Measurements from ENCODE around the gene SLC25A20. TPM values are rescaled to one million over a fixed set of nuclear protein-coding genes. Genes with fewer than 3 reads are reported as not detected.

SLC25A20 gene
- polyA plus RNA-seq, result 54.7 TPM
- long read RNA-seq, donor 1, transcript SLC25A20-201 (9 exons, 1,879 nt), result major isoform, 5 of 6 reads
- long read RNA-seq, donor 1, partial matches to known transcripts, result 0 of 6 reads
- long read RNA-seq, donor 1, other reads (novel, unspliced or antisense), result 0 of 6 reads
- long read RNA-seq, donor 2, transcript SLC25A20-201 (9 exons, 1,879 nt), result major isoform, 31 of 84 reads
- long read RNA-seq, donor 2, partial matches to known transcripts, result 13 of 84 reads
- long read RNA-seq, donor 2, other reads (novel, unspliced or antisense), result 37 of 84 reads
- long read RNA-seq, donor 3, result 0 reads
- long read RNA-seq, donor 4, partial matches to known transcripts, result 0 of 3 reads
- long read RNA-seq, donor 4, other reads (novel, unspliced or antisense), result 0 of 3 reads
- long read RNA-seq, donor 5, transcript SLC25A20-201 (9 exons, 1,879 nt), result major isoform, 5 of 6 reads
- long read RNA-seq, donor 5, partial matches to known transcripts, result 0 of 6 reads
- long read RNA-seq, donor 5, other reads (novel, unspliced or antisense), result 0 of 6 reads
- long read RNA-seq, donor 6, transcript SLC25A20-201 (9 exons, 1,879 nt), result major isoform, 18 of 29 reads
- long read RNA-seq, donor 6, partial matches to known transcripts, result 9 of 29 reads
- long read RNA-seq, donor 6, other reads (novel, unspliced or antisense), result 0 of 29 reads
- long read RNA-seq, donor 7, partial matches to known transcripts, result 0 of 2 reads
- long read RNA-seq, donor 7, other reads (novel, unspliced or antisense), result 0 of 2 reads
- long read RNA-seq, donor 8, transcript SLC25A20-201 (9 exons, 1,879 nt), result major isoform, 21 of 80 reads
- long read RNA-seq, donor 8, partial matches to known transcripts, result 46 of 80 reads
- long read RNA-seq, donor 8, other reads (novel, unspliced or antisense), result 11 of 80 reads
- long read RNA-seq, donor 9, transcript SLC25A20-201 (9 exons, 1,879 nt), result major isoform, 10 of 46 reads
- long read RNA-seq, donor 9, partial matches to known transcripts, result 33 of 46 reads
- long read RNA-seq, donor 9, other reads (novel, unspliced or antisense), result 0 of 46 reads
- long read RNA-seq, donor 10, transcript SLC25A20-201 (9 exons, 1,879 nt), result major isoform, 16 of 67 reads
- long read RNA-seq, donor 10, partial matches to known transcripts, result 34 of 67 reads
- long read RNA-seq, donor 10, other reads (novel, unspliced or antisense), result 15 of 67 reads
- long read RNA-seq, donor 11, transcript SLC25A20-201 (9 exons, 1,879 nt), result major isoform, 12 of 28 reads
- long read RNA-seq, donor 11, partial matches to known transcripts, result 12 of 28 reads
- long read RNA-seq, donor 11, other reads (novel, unspliced or antisense), result 0 of 28 reads

DNA sequence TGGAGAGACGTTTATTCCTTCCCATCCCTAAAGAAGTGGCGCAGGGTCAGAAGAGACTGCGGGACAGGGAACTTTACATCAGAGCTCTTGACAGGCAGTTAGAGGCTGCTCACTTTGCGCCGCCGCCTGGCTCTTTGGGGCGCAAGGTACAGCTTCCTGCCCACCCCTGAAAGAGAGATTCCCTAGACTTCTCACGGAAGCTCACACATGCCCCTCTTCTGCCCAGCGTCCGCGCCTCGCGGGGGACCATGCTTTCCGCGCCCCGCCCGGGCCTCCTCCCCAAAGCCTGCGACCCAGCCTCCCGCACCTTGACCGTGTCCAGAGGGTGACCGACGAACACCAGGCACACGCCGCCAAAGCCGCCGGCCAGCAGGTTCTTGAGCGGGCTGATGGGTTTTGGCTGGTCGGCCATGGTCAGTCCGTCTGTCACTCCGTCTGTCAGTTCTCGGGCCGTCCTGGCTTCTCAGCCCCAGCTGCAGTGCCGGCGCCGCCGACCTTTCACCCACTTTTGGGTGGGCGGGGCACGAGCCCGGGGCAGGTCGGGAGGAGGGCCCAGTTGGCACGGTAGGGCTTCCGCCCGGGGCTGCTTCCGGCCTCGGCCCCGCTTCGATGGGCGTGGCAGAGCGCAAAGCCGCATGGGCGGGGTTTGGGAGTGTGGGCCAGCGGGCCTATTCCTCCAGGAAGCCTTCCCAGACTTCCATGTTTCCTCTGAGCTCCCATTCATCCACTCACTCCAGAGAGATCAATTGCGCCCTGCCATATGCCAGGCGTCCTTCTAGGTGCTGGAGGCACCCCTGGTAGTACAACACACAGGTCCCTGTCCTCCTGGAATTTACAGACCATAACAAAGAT, at the start of gene SLC25A20:
Gene SLC25A20 (minus strand): TSS at position 500 of the 852 bp plus-strand sequence. CDS start 88 bp downstream, at position 412.
- H3K36me3 ChIP-seq (ENCODE audit: control insufficient read depth, insufficient read depth, low read length), result no peaks in the 10 kb centered on the region
- H3K27me3 ChIP-seq (ENCODE audit: control insufficient read depth, insufficient read depth, low read length), result no peaks in the 10 kb centered on the region
- H3K4me3 ChIP-seq (ENCODE audit: low read length), result peak within 1 kb of the TSS; percentile 86
- WGBS (ENCODE audit: insufficient coverage, low lambda C conversion rate), result no CpG with 5 or more reads among the region's 54 CpGs
- peak within 1 kb of the TSS; percentile 85 for H3K27ac ChIP-seq (ENCODE audit: low read length)
- H3K9me3 ChIP-seq (ENCODE audit: control insufficient read depth, low read depth, low read length), result peaks cover 3% of the 10 kb centered on the region
- DNase-seq, result peak; percentile 90 to 93
- peaks cover 14% of the 10 kb centered on the region for H3K4me1 ChIP-seq (ENCODE audit: control insufficient read depth, insufficient read depth, low read length)

DNA sequence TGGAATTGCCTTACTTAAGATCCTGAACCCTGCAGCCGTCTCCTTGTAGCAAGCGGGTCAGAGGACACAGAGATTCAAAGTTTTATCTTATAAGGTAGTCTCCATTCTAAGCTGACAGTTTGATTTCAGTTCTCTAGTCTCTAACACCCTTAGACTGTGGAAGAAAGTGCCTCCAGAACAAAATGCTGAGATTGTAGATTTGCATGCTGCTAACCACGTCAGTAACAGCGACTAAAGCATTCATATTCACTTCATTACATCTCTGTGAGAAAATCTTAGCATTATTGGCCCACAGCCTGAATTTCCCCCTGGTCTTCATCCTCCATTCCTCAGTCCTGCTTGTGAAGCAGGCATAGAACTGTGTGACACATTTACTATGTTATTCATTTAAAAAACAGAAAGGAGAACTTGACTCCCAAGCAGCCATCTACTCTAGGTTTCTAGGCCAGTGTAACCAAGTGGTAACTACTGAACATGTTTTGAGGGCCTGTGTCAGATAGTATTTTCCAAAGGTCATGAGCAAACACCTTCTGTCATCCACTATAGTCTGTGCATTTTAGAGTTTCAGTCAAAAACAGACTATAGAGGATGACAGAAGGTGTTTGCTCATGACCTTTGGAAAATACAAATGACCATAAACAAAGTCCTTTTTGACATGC, 47.3 kb upstream of the SLC25A20 start:
- Histone ChIP-seq H3K4me3 (ENCODE audit: low read length) (no peak overlapping the region), H3K36me3 (ENCODE audit: control insufficient read depth, insufficient read depth, low read length) (peaks cover 11% of the 10 kb centered on the region), H3K4me1 (ENCODE audit: control insufficient read depth, insufficient read depth, low read length) (no peaks in the 10 kb centered on the region), H3K27me3 (ENCODE audit: control insufficient read depth, insufficient read depth, low read length) (no peaks in the 10 kb centered on the region), H3K27ac (ENCODE audit: low read length) (no peak overlapping the region), H3K9me3 (ENCODE audit: control insufficient read depth, low read depth, low read length) (no peaks in the 10 kb centered on the region)
- 100% methylated on average over 1 of the region's 4 CpGs for WGBS (ENCODE audit: insufficient coverage, low lambda C conversion rate)
- no peak for DNase-seq

DNA sequence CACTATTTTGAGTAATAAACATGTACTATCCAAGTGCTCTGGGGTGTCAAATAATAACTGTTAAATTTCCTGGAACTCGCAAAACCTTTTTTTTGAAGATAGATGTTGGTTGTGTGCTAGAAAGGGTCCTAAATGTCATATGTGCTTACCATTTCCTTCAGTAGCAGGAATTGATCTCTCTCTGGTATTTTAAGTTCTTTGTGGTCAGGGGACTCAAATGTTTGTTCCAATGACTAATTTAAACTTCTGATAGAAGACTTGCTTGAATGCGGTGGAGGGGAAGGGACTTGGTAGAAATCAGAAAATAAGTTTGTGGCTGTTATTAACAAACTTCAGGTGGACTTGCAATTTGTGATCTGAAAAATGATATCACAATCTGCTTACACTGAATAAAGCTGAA, 46.8 kb upstream of the SLC25A20 start:
- Histone ChIP-seq H3K27ac (ENCODE audit: low read length) (no peak overlapping the region), H3K27me3 (ENCODE audit: control insufficient read depth, insufficient read depth, low read length) (no peaks in the 10 kb centered on the region), H3K4me1 (ENCODE audit: control insufficient read depth, insufficient read depth, low read length) (no peaks in the 10 kb centered on the region), H3K36me3 (ENCODE audit: control insufficient read depth, insufficient read depth, low read length) (peaks cover 11% of the 10 kb centered on the region), H3K4me3 (ENCODE audit: low read length) (no peak overlapping the region), H3K9me3 (ENCODE audit: control insufficient read depth, low read depth, low read length) (no peaks in the 10 kb centered on the region)
- WGBS (ENCODE audit: insufficient coverage, low lambda C conversion rate), result no CpG with 5 or more reads among the region's 2 CpGs
- DNase-seq, result no peak

- Histone ChIP-seq H3K27ac (ENCODE audit: low read length) (no peak overlapping the region), H3K4me3 (ENCODE audit: low read length) (no peak overlapping the region), H3K4me1 (ENCODE audit: control insufficient read depth, insufficient read depth, low read length) (no peaks in the 10 kb centered on the region), H3K36me3 (ENCODE audit: control insufficient read depth, insufficient read depth, low read length) (peaks cover 11% of the 10 kb centered on the region), H3K9me3 (ENCODE audit: control insufficient read depth, low read depth, low read length) (no peaks in the 10 kb centered on the region), H3K27me3 (ENCODE audit: control insufficient read depth, insufficient read depth, low read length) (no peaks in the 10 kb centered on the region)
- DNase-seq, result no peak
- WGBS (ENCODE audit: insufficient coverage, low lambda C conversion rate), result no CpG with 5 or more reads among the region's 3 CpGs
These were observed 40.0 kb upstream of the SLC25A20 start for GRCh38 chr3:48938689-48939088.

DNA sequence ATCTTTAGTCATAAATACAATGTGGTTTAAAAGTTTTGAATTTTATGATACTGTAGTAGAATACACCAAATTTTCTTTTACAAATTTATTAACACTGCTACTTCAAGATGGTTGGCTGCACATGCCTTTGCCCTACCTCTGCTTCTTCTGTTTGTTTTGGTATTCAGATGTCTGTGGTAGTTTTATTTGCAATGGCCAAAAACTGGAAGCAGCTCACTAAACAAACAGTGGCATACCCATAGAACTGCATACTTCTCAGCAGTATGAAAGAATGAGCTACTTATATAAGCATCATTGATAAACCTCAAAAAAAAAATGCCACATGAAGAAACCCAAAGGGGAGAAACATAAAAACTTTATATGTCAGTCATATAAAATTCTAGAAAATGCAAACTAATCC, 39.5 kb upstream of the SLC25A20 start:
- no peak for DNase-seq
- Histone ChIP-seq H3K4me1 (ENCODE audit: control insufficient read depth, insufficient read depth, low read length) (no peaks in the 10 kb centered on the region), H3K4me3 (ENCODE audit: low read length) (no peak overlapping the region), H3K27ac (ENCODE audit: low read length) (no peak overlapping the region), H3K27me3 (ENCODE audit: control insufficient read depth, insufficient read depth, low read length) (no peaks in the 10 kb centered on the region), H3K36me3 (ENCODE audit: control insufficient read depth, insufficient read depth, low read length) (peaks cover 14% of the 10 kb centered on the region), H3K9me3 (ENCODE audit: control insufficient read depth, low read depth, low read length) (no peaks in the 10 kb centered on the region)

DNA sequence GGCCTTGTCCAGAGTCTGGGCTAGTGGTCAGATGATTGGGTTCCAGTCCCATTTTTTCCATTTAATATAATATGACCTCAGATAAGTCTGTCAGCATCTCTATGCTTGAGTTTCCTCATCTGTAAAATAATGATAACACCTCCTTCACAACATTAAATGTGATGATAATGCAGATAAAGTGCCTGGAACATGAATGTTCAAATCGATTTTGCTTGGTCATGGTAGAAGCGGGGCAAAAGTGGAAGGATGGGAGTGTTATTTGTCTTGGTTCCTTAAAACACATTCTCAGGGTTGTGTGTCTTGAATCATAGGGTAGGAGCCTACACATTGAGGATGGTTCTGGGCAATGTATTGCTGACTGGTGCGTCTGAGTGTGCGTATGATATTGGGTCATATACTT, 36.8 kb upstream of the SLC25A20 start:
- H3K9me3 ChIP-seq (ENCODE audit: control insufficient read depth, low read depth, low read length), result no peaks in the 10 kb centered on the region
- no peak for DNase-seq
- no peak overlapping the region for H3K4me3 ChIP-seq (ENCODE audit: low read length)
- no peak overlapping the region for H3K27ac ChIP-seq (ENCODE audit: low read length)
- H3K36me3 ChIP-seq (ENCODE audit: control insufficient read depth, insufficient read depth, low read length), result peaks cover 22% of the 10 kb centered on the region
- H3K4me1 ChIP-seq (ENCODE audit: control insufficient read depth, insufficient read depth, low read length), result no peaks in the 10 kb centered on the region
- no peaks in the 10 kb centered on the region for H3K27me3 ChIP-seq (ENCODE audit: control insufficient read depth, insufficient read depth, low read length)
- no CpG with 5 or more reads among the region's 4 CpGs for WGBS (ENCODE audit: insufficient coverage, low lambda C conversion rate)

DNA sequence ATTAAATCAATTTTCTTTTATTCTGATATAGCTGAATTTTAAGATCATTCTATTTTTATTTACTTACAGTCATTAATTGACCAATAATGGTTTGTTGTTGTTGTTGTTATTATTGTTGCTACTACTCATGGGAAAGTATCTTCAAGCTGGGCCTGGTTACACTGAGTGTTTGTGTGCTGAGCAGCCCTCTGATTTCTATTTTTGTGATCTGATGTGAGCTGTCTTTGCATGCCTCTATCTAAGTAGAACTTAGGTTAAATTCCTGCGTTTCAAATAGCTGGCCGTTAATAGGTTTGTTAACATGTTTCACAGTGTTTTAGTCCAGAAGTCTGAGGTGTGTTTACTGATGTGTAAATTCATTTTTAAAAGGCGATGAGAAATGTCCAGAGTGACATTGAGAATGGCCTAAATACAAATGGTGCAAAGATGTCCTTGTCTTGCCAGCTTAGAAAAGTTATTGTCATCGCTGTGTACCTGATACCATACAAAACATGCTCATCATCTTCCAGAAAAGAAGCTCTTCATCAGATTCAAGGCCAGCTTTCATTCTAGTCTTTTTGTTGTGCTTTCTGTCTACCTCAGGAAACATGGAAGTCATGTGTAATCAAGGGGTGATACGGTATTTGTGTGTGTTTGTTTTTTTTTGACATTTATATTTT, 35.8 kb upstream of the SLC25A20 start:
- DNase-seq, result no peak
- no peak overlapping the region for H3K4me3 ChIP-seq (ENCODE audit: low read length)
- WGBS (ENCODE audit: insufficient coverage, low lambda C conversion rate), result 100% methylated on average over 1 of the region's 5 CpGs
- H3K27me3 ChIP-seq (ENCODE audit: control insufficient read depth, insufficient read depth, low read length), result no peaks in the 10 kb centered on the region
- peaks cover 24% of the 10 kb centered on the region for H3K36me3 ChIP-seq (ENCODE audit: control insufficient read depth, insufficient read depth, low read length)
- no peaks in the 10 kb centered on the region for H3K4me1 ChIP-seq (ENCODE audit: control insufficient read depth, insufficient read depth, low read length)
- no peak overlapping the region for H3K27ac ChIP-seq (ENCODE audit: low read length)
- H3K9me3 ChIP-seq (ENCODE audit: control insufficient read depth, low read depth, low read length), result no peaks in the 10 kb centered on the region

DNA sequence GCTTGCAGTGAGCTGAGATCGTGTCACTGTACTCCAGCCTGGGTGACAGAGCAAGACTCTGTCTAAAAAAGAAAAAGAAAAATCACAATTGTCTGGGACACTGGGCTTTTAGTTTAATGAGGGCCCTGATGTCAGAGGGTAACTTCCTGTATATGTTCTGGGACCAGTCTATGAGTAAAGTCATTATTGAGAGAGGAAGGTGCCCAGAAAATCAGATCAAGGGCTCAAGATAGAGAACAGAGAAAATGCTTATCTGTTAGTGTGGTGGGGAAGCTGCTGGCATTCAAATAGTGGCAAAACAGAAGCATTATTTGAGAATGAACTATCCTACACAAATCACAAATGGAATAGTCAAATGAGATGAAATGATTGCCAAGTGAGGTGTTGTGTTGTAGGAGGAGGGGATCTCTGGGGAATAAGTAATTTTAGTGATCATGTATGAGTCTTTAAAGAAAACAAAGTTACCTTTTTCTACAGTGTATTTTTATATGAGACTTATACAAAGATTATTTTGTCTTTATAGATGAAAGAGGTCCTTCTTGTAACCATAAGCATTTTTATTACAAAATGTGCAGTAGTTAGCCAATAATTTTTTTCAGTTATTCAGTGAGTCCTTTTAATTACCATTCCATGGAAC, 33.4 kb upstream of the SLC25A20 start:
- Histone ChIP-seq H3K27me3 (ENCODE audit: control insufficient read depth, insufficient read depth, low read length) (no peaks in the 10 kb centered on the region), H3K9me3 (ENCODE audit: control insufficient read depth, low read depth, low read length) (no peaks in the 10 kb centered on the region), H3K4me1 (ENCODE audit: control insufficient read depth, insufficient read depth, low read length) (no peaks in the 10 kb centered on the region), H3K36me3 (ENCODE audit: control insufficient read depth, insufficient read depth, low read length) (peaks cover 43% of the 10 kb centered on the region), H3K4me3 (ENCODE audit: low read length) (no peak overlapping the region), H3K27ac (ENCODE audit: low read length) (no peak overlapping the region)
- no CpG with 5 or more reads among the region's 1 CpG for WGBS (ENCODE audit: insufficient coverage, low lambda C conversion rate)
- no peak for DNase-seq
